HEK293 (cell line): ENCODE data around the gene GPR84.
A peak's percentile ranks its signal among the peaks of the same experiment; 100 is the strongest.

Source experiments
- BCL11B ChIP-seq: fragments of 450-650 bp; formaldehyde crosslinking; IDR thresholded peaks from 2 replicates; pipeline ENCODE4 v1.5.1; 2016; ENCODE audit warnings: low read depth, missing biosample characterization, missing genetic modification characterization
- GLIS1 ChIP-seq: fragments of 450-650 bp; formaldehyde crosslinking; IDR thresholded peaks from 2 replicates; pipeline ENCODE4 v1.5.1; 2016; ENCODE audit warnings: missing biosample characterization, missing genetic modification characterization
- GLIS2 ChIP-seq: fragments of 450-650 bp; formaldehyde crosslinking; IDR thresholded peaks from 2 replicates; pipeline ENCODE4 v1.5.1; 2016; ENCODE audit warnings: missing biosample characterization, missing genetic modification characterization
- KLF8 ChIP-seq: fragments of 450-650 bp; formaldehyde crosslinking; IDR thresholded peaks from 2 replicates; pipeline ENCODE4 v1.5.1; 2016; ENCODE audit warnings: missing biosample characterization, missing genetic modification characterization
- PRDM10 ChIP-seq: fragments of 450-650 bp; formaldehyde crosslinking; IDR thresholded peaks from 2 replicates; pipeline ENCODE4 v1.5.1; 2016; ENCODE audit warnings: missing biosample characterization, missing genetic modification characterization
- SCRT2 ChIP-seq: fragments of 450-650 bp; formaldehyde crosslinking; IDR thresholded peaks from 2 replicates; pipeline ENCODE4 v1.5.1; 2016; ENCODE audit warnings: missing biosample characterization, missing genetic modification characterization
- SP3 ChIP-seq: fragments of 450-650 bp; formaldehyde crosslinking; IDR thresholded peaks from 2 replicates; pipeline ENCODE4 v1.5.1; 2016; ENCODE audit warnings: missing biosample characterization, missing genetic modification characterization
- SP7 ChIP-seq: fragments of 450-650 bp; formaldehyde crosslinking; IDR thresholded peaks from 2 replicates; pipeline ENCODE4 v1.5.1; 2016; ENCODE audit warnings: missing biosample characterization, missing genetic modification characterization
- ZBTB7A ChIP-seq: fragments of 450-650 bp; formaldehyde crosslinking; IDR thresholded peaks from 2 replicates; pipeline ENCODE4 v1.5.1; 2016; ENCODE audit warnings: low read depth, missing biosample characterization, missing genetic modification characterization
- ZEB2 ChIP-seq: fragments of 450-650 bp; formaldehyde crosslinking; IDR thresholded peaks from 2 replicates; pipeline ENCODE4 v1.5.1; 2016; ENCODE audit warnings: missing biosample characterization, missing genetic modification characterization
- ZNF140 ChIP-seq: fragments of 450-650 bp; formaldehyde crosslinking; IDR thresholded peaks from 2 replicates; pipeline ENCODE4 v1.5.1; 2016; ENCODE audit warnings: missing biosample characterization, missing genetic modification characterization
- ZNF184 ChIP-seq: fragments of 450-650 bp; IDR thresholded peaks from 2 replicates; pipeline ENCODE4 v1.5.1; 2018; ENCODE audit warnings: missing biosample characterization, mild to moderate bottlenecking, missing genetic modification characterization
- ZNF335 ChIP-seq: fragments of 450-650 bp; formaldehyde crosslinking; conservative IDR thresholded peaks from 2 replicates; pipeline ENCODE4 v1.5.1; 2016; ENCODE audit warnings: missing biosample characterization, missing genetic modification characterization
- ZNF394 ChIP-seq: fragments of 450-650 bp; formaldehyde crosslinking; IDR thresholded peaks from 2 replicates; pipeline ENCODE4 v1.5.1; 2016; ENCODE audit warnings: missing biosample characterization, missing genetic modification characterization, mild to moderate bottlenecking, moderate library complexity, borderline replicate concordance
- ZNF561 ChIP-seq: fragments of 450-650 bp; IDR thresholded peaks from 2 replicates; pipeline ENCODE4 v1.5.1; 2018; ENCODE audit warnings: missing biosample characterization, missing genetic modification characterization, borderline replicate concordance
- ZNF596 ChIP-seq: fragments of 450-650 bp; IDR thresholded peaks from 2 replicates; pipeline ENCODE4 v1.5.0; 2018; ENCODE audit warnings: missing biosample characterization, mild to moderate bottlenecking, missing genetic modification characterization, moderate library complexity
- ZNF639 ChIP-seq: fragments of 450-650 bp; formaldehyde crosslinking; IDR thresholded peaks from 2 replicates; pipeline ENCODE4 v1.5.1; 2016; ENCODE audit warnings: missing biosample characterization, missing genetic modification characterization
- ZNF658 ChIP-seq: fragments of 450-650 bp; formaldehyde crosslinking; IDR thresholded peaks from 2 replicates; pipeline ENCODE4; 2016; ENCODE audit warnings: missing biosample characterization, missing genetic modification characterization
- ZNF660 ChIP-seq: fragments of 450-650 bp; IDR thresholded peaks from 2 replicates; pipeline ENCODE4 v1.5.1; 2018; ENCODE audit warnings: missing biosample characterization, mild to moderate bottlenecking, missing genetic modification characterization
- ZNF76 ChIP-seq: fragments of 450-650 bp; formaldehyde crosslinking; IDR thresholded peaks from 2 replicates; pipeline ENCODE4; 2016; ENCODE audit warnings: low read depth, missing biosample characterization, missing genetic modification characterization, borderline replicate concordance
- TF ChIP-seq, protein P1 (sequence below): fragments of 450-650 bp; IDR thresholded peaks from 2 replicates; pipeline ENCODE4 v1.5.1; 2018; ENCODE audit warnings: missing biosample characterization, mild to moderate bottlenecking, missing genetic modification characterization
- TF ChIP-seq, protein P2 (sequence below): fragments of 450-650 bp; formaldehyde crosslinking; IDR thresholded peaks from 2 replicates; pipeline ENCODE4 v1.5.1; 2016; ENCODE audit warnings: missing biosample characterization, missing genetic modification characterization
- TF ChIP-seq, protein P3 (sequence below): fragments of 450-650 bp; formaldehyde crosslinking; IDR thresholded peaks from 2 replicates; pipeline ENCODE4 v1.5.1; 2016; ENCODE audit warnings: missing biosample characterization, missing genetic modification characterization
- TF ChIP-seq, protein P4 (sequence below): fragments of 450-650 bp; formaldehyde crosslinking; IDR thresholded peaks from 2 replicates; pipeline ENCODE4 v1.5.1; 2017; ENCODE audit warnings: missing biosample characterization, missing genetic modification characterization

GPR84 gene

GRCh38 chr12:54379398-54380201 lies 15.3 kb upstream of the GPR84 start (continued):
- peak; percentile 75 for TF ChIP-seq PRDM10 (tag by site-specific recombination)
- TF ChIP-seq, protein P1, sequence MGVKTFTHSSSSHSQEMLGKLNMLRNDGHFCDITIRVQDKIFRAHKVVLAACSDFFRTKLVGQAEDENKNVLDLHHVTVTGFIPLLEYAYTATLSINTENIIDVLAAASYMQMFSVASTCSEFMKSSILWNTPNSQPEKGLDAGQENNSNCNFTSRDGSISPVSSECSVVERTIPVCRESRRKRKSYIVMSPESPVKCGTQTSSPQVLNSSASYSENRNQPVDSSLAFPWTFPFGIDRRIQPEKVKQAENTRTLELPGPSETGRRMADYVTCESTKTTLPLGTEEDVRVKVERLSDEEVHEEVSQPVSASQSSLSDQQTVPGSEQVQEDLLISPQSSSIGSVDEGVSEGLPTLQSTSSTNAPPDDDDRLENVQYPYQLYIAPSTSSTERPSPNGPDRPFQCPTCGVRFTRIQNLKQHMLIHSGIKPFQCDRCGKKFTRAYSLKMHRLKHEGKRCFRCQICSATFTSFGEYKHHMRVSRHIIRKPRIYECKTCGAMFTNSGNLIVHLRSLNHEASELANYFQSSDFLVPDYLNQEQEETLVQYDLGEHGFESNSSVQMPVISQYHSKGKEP (tag by site-specific recombination), result 0 out of 2 replicates have a peak, but pooled peaks have one; percentile 24
- peak; percentile 34; the same call in 1 of the 2 replicates for TF ChIP-seq ZNF561 (tag by site-specific recombination)
- peak; percentile 28; the same call in 1 of the 2 replicates for TF ChIP-seq SCRT2 (tag by site-specific recombination)
- 0 out of 2 replicates have a peak, but pooled peaks have one; percentile 18 for TF ChIP-seq ZNF596 (tag by site-specific recombination)
- TF ChIP-seq, protein P2, sequence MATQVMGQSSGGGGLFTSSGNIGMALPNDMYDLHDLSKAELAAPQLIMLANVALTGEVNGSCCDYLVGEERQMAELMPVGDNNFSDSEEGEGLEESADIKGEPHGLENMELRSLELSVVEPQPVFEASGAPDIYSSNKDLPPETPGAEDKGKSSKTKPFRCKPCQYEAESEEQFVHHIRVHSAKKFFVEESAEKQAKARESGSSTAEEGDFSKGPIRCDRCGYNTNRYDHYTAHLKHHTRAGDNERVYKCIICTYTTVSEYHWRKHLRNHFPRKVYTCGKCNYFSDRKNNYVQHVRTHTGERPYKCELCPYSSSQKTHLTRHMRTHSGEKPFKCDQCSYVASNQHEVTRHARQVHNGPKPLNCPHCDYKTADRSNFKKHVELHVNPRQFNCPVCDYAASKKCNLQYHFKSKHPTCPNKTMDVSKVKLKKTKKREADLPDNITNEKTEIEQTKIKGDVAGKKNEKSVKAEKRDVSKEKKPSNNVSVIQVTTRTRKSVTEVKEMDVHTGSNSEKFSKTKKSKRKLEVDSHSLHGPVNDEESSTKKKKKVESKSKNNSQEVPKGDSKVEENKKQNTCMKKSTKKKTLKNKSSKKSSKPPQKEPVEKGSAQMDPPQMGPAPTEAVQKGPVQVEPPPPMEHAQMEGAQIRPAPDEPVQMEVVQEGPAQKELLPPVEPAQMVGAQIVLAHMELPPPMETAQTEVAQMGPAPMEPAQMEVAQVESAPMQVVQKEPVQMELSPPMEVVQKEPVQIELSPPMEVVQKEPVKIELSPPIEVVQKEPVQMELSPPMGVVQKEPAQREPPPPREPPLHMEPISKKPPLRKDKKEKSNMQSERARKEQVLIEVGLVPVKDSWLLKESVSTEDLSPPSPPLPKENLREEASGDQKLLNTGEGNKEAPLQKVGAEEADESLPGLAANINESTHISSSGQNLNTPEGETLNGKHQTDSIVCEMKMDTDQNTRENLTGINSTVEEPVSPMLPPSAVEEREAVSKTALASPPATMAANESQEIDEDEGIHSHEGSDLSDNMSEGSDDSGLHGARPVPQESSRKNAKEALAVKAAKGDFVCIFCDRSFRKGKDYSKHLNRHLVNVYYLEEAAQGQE (tag by site-specific recombination), result 0 out of 2 replicates have a peak, but pooled peaks have one; percentile 12
- TF ChIP-seq ZNF335 (tag by site-specific recombination), result peak; percentile 31
- TF ChIP-seq GLIS2 (tag by site-specific recombination), result peak; percentile 46
- TF ChIP-seq ZNF184, result 0 out of 2 replicates have a peak, but pooled peaks have one; percentile 22
- TF ChIP-seq GLIS1 (tag by site-specific recombination), result peak; percentile 50; the same call in 1 of the 2 replicates
- TF ChIP-seq ZNF658 (tag by site-specific recombination), result no peak
- TF ChIP-seq ZEB2 (tag by site-specific recombination), result peak; percentile 41; the same call in 1 of the 2 replicates
- TF ChIP-seq ZNF639, result 0 out of 2 replicates have a peak, but pooled peaks have one; percentile 57
- TF ChIP-seq SP7 (tag by site-specific recombination), result peak; percentile 66
- 0 out of 2 replicates have a peak, but pooled peaks have one; percentile 9 for TF ChIP-seq ZBTB7A
- no peak for TF ChIP-seq ZNF140 (tag by site-specific recombination)
- peak; percentile 91 for TF ChIP-seq ZNF660 (tag by site-specific recombination)
- TF ChIP-seq ZNF76, result 0 out of 2 replicates have a peak, but pooled peaks have one; percentile 43
- TF ChIP-seq, protein P3, sequence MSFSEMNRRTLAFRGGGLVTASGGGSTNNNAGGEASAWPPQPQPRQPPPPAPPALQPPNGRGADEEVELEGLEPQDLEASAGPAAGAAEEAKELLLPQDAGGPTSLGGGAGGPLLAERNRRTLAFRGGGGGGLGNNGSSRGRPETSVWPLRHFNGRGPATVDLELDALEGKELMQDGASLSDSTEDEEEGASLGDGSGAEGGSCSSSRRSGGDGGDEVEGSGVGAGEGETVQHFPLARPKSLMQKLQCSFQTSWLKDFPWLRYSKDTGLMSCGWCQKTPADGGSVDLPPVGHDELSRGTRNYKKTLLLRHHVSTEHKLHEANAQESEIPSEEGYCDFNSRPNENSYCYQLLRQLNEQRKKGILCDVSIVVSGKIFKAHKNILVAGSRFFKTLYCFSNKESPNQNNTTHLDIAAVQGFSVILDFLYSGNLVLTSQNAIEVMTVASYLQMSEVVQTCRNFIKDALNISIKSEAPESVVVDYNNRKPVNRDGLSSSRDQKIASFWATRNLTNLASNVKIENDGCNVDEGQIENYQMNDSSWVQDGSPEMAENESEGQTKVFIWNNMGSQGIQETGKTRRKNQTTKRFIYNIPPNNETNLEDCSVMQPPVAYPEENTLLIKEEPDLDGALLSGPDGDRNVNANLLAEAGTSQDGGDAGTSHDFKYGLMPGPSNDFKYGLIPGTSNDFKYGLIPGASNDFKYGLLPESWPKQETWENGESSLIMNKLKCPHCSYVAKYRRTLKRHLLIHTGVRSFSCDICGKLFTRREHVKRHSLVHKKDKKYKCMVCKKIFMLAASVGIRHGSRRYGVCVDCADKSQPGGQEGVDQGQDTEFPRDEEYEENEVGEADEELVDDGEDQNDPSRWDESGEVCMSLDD (tag by site-specific recombination), result no peak
- TF ChIP-seq, protein P4, sequence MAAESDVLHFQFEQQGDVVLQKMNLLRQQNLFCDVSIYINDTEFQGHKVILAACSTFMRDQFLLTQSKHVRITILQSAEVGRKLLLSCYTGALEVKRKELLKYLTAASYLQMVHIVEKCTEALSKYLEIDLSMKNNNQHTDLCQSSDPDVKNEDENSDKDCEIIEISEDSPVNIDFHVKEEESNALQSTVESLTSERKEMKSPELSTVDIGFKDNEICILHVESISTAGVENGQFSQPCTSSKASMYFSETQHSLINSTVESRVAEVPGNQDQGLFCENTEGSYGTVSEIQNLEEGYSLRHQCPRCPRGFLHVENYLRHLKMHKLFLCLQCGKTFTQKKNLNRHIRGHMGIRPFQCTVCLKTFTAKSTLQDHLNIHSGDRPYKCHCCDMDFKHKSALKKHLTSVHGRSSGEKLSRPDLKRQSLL, result 0 out of 2 replicates have a peak, but pooled peaks have one; percentile 37
- TF ChIP-seq KLF8 (tag by site-specific recombination), result peak; percentile 34
- no peak; the same call in 1 of the 2 replicates for TF ChIP-seq ZNF394 (tag by site-specific recombination)
- TF ChIP-seq BCL11B (tag by site-specific recombination), result no peak
- TF ChIP-seq SP3 (tag by site-specific recombination), result peak; percentile 45; the same call in 1 of the 2 replicates
